NCI-H82 treated with DMSO at 0.1 percent for 48 hours (cell line): ENCODE results near the gene GLTP.

ENCODE experiments used
- DNase-seq: peaks from one replicate; lab custom pipeline; 2025; ENCODE audit not compliant: unreplicated experiment; lab: John Stamatoyannopoulos, UW

The GLTP gene

DNA sequence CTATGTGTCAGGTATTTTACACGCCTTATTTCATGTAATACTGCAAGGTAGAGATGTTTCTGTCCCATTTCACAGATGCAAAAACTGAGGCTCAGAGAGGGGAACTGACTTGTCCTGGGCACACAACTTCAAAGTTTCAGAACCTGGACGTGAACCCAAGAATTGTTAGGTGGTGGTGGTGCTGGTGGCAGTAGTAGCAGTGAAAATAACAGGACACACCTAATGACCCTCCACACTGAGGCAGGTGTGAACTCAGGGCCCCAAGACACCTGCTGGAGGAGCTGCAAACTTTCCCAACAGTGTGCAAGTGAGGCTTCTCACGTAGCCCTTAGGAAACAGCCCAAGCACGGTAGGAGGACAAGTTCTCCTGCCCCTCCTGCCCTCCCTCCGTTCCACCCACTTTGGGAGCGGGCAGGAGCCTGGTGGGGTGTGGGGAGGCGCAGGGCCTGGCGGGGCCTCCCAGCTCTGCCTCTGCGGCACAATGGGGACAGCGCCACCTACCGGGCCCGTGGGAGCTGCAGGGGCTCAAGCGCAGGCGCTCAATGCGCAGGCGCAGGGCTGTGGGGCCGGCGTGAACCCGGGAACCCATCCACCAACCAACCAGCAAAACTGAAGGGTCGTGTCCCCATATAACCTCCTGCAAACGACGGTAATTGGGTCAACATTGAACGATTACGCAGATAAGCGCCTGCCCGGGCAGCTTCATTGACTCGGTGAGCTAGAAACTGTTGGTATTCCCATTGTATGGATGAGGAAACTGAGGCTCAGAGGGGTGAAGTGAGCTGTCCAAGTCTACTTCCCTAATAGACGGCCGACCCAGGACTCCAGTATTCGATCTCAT, 35.1 kb downstream of the GLTP start:
- DNase-seq, result peak; percentile 53

GRCh38 chr12:109844091-109844490, 36.2 kb downstream of the GLTP start:
- no peak for DNase-seq

DNA sequence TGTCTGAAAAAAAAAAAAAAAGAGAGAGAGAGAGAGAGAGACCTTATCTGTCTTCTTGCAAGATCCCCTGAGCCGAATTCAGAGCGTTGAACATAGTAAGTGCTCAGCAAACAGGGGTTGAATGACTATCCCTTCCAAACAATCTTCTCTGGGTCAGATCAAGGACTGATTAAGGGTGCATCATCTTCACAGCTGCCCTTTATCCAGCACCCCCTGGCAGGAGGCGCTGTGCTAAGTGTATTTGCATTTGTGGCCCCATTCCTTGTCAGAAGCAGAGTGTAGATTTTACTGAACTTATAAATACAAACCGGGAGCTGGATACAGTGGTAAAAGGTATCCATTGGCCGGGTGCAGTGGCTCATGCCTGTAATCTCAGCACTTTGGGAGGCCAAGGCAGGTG, 38.3 kb downstream of the GLTP start:
- no peak for DNase-seq

DNA sequence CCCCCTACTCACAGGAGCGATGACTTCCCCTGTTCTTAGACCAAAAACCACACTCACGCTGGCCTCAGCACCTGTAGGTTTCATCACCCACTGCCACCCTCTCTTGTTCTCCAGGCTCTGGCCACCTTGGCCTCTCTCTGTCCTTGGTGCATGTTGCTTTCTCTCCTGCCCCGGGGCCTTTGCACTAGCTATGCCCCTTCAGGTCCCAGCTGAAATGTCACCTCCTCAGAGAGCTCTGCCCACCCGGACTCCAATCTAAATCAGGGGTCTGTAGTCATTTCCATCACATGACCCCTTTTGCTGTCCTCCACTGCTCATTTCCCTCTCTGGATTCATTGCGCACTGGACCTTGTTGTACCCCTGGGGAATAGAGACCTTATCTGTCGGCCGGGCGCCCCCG, 39.0 kb downstream of the GLTP start:
- no peak for DNase-seq

GRCh38 chr12:109840305-109841074, 39.9 kb downstream of the GLTP start:
- no peak for DNase-seq

GRCh38 chr12:109839444-109839843, 40.9 kb downstream of the GLTP start:
- DNase-seq, result no peak

DNA sequence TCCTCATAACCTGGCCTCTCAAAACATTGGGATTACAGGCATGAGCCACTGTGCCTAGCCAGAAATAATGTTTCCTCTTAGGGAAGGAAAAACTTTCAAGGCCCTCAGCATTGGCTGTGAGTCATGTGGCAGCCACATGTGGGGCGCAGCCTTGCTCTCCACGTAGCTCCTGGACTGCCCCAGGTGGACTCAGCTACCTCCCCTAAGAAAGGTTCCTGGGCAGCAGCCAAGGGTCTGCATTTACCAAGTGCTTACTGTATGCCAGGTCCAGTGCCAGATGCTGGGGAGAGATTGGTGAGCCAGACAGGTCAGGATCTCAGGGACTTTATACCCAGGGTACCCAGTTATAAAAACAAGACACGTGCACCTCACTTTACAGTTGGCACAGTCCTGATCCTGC, 43.4 kb downstream of the GLTP start:
- DNase-seq, result no peak

DNA sequence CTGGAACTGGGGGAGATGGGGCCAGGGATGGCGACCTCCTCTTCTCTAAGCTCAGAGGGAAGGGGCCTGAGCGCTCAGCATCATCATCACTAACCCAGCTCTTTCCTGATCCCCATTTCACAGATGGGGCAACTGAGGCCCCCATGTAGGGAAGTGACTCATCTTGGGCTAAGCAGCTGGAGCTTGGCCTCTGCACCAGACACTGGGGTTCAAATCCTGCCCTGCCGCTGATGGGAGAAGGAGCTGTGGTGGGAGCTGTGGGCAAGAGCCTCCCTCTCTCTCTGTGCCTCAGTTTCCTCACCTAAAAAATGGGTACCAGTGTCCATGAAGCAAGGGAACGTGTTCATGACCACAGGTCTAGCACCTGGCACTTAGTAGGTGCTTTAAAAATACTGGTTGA, 44.5 kb downstream of the GLTP start:
- DNase-seq, result no peak

- no peak for DNase-seq
Measured at GRCh38 chr12:109833307-109834189, 46.8 kb downstream of the GLTP start, which contains the start of gene TRPV4. TSS of gene TRPV4 (minus strand) at chr12:109833398. CDS start at chr12:109814796, 18,602 bp downstream.

- DNase-seq, result no peak
Measured at GRCh38 chr12:109832541-109833306, 47.6 kb downstream of the GLTP start.

DNA sequence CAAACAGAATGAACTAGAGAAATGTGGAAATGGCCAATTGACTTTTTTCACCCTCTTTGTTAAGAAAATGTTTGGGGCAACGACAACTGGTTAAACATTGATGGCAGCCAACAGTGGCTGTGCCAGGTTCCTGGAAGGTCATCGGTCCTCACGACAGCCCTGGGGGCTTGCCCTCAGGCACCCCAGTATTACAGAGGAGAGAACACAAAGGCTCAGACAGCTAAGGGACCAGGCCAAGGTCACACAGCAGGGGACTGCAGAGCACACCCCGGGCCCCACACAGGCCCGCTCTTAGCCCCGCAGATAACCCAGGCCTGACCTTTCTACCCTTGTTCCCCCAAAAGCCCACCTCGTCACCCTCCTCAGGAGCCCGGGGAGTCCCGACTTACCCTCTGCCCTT, 48.4 kb downstream of the GLTP start:
- no peak for DNase-seq

GRCh38 chr12:109831365-109831764, 49.0 kb downstream of the GLTP start:
- DNase-seq, result no peak

- DNase-seq, result no peak
Measured at GRCh38 chr12:109830718-109831117, 49.6 kb downstream of the GLTP start.

DNA sequence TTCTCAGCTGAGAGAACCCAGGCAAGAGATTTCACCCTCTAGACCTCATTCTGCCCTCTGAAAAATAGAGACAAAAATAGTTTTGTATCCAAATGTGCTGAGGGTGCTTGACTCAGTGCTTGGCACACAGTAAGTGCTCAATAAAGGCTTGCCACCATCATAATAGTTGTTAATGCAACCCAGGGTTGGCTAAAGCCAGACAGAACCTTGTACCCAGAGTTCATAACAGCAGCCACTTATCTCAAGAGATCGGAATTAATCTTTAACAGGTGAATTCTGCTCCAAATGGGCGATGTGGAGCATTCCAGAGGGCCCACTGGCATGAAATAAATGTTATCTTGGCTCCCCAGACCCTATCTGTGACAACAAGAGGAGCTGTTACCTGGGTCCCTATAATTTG, 50.1 kb downstream of the GLTP start:
- DNase-seq, result no peak

GRCh38 chr12:109829667-109830066, 50.7 kb downstream of the GLTP start:
- DNase-seq, result no peak

GRCh38 chr12:109828754-109829511, 51.4 kb downstream of the GLTP start:
- DNase-seq, result no peak

DNA sequence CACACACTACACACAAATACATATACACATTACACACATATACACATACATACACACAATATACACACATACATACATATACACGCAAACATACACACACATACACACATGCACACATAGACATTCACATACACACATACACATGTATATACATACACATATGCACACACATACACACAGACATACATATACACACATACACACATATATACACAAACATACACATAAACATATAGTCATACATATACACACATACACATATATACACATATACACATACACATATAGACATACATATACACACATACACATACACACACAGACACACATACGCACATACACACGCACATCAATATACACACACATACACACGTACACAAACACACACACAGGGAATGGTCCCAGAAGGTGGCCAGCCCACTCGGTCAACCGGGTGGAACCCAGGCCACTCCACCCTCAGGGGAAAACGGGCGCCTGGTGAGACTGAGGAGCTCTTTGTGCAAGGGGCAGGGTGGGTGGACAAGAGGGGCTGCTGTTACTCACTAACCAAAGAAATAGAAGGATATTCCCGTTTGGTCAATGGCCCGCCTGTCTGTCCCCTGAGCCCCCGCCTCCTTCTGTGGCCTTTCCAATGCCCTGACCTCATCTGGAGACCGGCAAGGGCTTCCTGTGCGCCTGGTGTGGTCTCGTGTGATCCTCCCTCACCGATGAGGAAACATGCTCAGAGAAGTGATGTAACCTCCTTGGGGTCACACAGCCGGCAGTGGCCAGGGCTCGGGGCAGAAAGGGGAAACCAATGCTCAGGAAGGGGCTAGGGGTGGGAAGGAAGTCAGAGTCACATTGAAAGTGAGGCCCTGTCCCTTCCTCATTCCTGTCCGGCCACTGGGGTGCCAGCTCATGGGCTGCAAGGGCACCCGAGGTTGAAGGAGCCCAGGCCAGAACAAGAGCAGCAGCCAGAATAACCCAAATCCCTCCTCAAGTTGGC, 52.5 kb downstream of the GLTP start:
- no peak for DNase-seq

GRCh38 chr12:109827080-109827479, 53.3 kb downstream of the GLTP start:
- DNase-seq, result no peak

GRCh38 chr12:109824731-109825130, 55.6 kb downstream of the GLTP start:
- DNase-seq, result no peak
